ENCODE results near the gene GUCA1A. TPM values are rescaled to one million over a fixed set of nuclear protein-coding genes. Genes with fewer than 3 reads are reported as not detected.
A peak's percentile ranks its signal among the peaks of the same experiment; 100 is the strongest.
"Not testable (repeated sequence)": the region's sequence is repeated elsewhere in the genome, so short reads cannot be mapped to it uniquely, and the experiment has no call there.

Gene GUCA1A
- polyA plus RNA-seq, 3 donors = 0.15 to 0.23 (median 0.19) TPM

DNA sequence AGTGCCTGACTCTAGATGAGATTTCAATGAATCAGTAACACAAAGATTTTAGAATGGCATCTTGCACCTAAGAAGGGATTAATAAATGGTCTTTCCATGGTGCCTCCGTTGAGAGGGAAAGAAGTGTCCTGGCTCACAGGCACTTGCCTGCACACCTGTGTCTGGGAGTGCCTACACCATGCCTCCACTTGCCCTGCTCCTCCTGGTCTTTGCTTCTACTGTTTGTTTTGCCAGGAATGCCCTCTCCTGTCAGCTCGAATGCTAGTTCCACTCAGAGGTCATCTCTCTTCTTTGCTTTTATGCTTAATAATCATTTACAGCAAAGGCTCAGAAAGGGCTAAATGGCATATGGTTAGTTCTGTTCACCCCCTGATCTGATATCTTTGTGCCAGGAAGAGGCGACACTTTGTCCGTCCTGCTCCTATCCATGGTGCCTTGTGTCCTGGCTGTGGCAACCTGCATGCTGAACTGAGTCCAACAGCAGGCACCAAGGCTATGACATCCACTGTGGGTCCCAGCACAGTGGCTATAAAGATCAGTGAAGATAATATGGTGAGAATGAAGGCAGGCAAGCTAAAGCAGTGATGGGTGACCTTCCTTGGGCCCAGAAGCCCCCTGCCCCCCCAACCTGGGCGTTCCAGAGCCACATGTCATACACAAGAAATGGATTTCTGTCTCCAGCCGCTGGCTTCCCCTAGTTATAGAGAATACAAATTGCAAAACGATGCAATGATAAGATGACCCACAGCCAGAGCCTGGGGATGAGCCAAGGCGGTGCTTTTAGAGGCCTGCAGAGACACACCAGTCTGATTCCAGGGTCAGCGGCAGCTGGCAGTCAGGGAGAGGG is 32.2 kb upstream of the GUCA1A start:
- DNase-seq (ENCODE audit: extremely low read depth in 1 of 11, low read depth in 9 of 11, low spot score in 4 of 11) = no peak

GRCh38 chr6:42141603-42142117 is 31.5 kb upstream of the GUCA1A start:
- no peak for DNase-seq (ENCODE audit: extremely low read depth in 1 of 11, low read depth in 9 of 11, low spot score in 4 of 11)

DNA sequence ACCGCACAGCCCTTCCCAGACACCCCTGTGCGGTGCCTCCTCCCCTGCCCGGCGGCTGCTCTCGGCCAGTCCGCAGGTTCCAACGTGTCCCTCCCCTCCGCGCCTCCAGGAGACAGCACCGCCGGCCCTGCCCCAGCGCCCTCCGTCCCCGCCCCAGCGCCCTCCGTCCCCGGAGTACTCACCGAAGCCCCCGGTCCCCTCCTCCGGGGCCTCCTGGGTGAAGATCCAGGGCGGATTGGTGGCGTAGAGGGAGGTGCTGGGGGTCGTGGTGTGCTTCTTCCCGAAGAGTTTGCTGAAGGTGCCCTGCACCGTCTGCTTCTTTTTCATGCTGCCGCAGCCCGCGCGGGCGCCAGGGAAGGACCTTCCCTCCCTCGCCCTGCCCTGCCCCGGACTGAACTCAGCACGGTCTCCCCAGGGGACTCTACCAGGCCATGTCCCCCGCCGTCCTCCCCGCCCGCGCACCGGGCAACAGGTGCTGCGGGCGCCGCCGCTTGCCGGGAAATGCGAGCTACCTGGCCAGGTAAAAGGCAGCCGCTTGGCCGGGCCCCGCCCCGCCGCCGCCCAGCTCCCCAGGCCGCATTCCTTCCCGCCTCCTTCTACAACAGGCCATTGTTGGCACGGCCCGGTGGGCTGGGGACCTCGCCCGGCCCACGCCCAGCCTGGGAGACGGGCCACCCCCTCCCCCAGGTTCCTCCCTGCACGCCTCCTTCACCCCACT is 30.9 kb upstream of the GUCA1A start, which contains the start of gene C6orf132:
Gene C6orf132, minus strand, starts transcription at position 503 of the 718 bp plus-strand sequence. Its CDS starts 176 bp downstream, at position 327.
- DNase-seq (ENCODE audit: extremely low read depth in 1 of 11, low read depth in 9 of 11, low spot score in 4 of 11) = peak in 2 of 11 donors; percentile 33 to 44

- no peak for DNase-seq (ENCODE audit: extremely low read depth in 1 of 11, low read depth in 9 of 11, low spot score in 4 of 11)
Observed at GRCh38 chr6:42147138-42147562, 26.0 kb upstream of the GUCA1A start.

DNA sequence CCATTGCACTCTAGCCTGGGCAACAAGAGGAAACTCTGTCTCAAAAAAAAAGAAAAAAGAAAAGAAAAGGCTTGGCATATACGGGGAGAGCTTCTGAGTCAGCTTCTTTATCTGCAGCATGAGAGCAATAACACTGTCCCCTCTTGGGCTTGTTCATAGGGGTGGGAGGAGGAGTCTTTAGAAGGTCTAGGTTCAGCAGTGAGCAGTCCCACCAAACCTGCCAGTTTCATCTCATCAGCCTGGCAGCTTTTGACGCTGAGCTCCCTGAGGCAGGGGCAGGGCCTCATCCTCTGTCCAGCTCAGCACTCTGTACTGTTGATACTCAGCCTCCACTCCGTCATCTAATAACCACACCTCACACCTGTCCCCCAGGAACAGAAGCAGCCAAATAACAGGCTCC is 25.1 kb upstream of the GUCA1A start:
- no peak for DNase-seq (ENCODE audit: extremely low read depth in 1 of 11, low read depth in 9 of 11, low spot score in 4 of 11)

- no peak for DNase-seq (ENCODE audit: extremely low read depth in 1 of 11, low read depth in 9 of 11, low spot score in 4 of 11)
Observed at GRCh38 chr6:42150254-42150653, 22.9 kb upstream of the GUCA1A start.

DNA sequence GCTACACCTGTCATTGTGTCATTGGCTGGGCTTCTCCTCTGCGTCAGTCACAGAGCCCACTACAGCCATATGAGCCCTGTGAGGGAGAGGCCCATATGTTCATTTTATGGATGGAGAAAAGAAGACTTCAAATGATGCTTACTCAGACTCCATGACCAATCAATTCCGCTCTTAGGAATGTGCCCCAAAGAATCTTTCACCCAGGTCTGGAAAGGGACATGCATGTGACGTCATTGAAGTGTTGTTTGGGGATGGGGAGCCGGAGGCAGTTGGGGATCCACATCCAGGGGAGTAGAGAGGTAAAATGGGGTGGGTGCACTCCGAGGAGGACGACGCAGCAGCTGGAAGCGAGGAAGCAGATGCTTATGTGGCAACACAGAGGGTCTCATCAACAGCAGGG is 21.1 kb upstream of the GUCA1A start:
- DNase-seq (ENCODE audit: extremely low read depth in 1 of 11, low read depth in 9 of 11, low spot score in 4 of 11) = no peak

DNA sequence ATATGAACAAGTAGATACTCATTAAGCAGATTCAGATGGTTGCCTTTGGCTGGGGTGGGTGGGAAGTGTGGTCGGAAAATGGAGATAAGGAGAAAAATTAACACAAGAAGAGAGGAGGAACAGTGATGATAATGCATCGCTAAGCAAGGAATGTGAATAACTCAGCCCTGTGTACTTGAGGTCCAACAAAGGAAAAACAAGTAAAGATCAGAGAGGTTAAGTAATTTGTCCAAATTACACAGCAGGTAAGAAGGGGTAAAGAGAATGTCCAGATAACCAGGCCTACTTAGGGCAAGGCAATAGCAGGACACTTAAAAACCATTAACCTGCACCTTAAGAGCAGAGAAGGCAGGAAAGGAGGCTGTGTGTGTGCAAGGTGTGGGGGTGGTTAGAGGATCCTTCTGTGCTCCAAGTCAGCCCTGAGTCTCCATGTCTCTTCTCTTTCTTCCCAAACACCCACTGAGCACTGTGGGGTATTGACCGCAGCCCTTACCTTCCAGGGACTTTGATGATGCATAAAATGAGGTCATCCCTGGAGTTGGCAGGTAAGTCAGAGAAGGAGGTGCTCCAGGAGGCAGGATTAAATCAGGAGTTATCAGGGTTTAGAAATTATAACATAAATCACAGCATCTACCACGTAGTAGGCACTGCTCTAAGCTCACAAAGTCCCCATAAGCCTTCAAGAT is 20.5 kb upstream of the GUCA1A start:
- DNase-seq (ENCODE audit: extremely low read depth in 1 of 11, low read depth in 9 of 11, low spot score in 4 of 11) = not testable (repeated sequence)

DNA sequence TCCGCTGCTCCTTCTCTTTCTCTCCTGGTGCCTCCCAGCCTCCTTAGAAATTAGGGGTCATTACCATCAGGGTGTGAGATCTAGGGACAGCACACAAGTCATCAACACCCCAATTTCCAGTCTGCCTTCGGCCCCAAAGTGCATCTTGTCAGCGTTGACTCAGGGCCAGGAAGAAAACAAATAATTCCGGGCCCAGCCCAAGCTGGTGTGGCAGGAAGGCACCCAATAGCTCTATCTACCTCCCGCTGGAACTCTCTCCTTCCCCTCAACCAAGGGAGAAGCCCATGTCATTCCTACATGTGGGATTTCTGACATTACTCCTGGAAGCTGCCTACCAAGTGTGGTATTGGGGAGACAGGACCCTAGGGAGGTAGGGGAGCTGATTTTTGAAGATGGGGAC is 19.2 kb upstream of the GUCA1A start:
- DNase-seq (ENCODE audit: extremely low read depth in 1 of 11, low read depth in 9 of 11, low spot score in 4 of 11) = no peak

GRCh38 chr6:42154461-42155209 is 18.5 kb upstream of the GUCA1A start:
- no peak for DNase-seq (ENCODE audit: extremely low read depth in 1 of 11, low read depth in 9 of 11, low spot score in 4 of 11)

- no peak for DNase-seq (ENCODE audit: extremely low read depth in 1 of 11, low read depth in 9 of 11, low spot score in 4 of 11)
Observed at GRCh38 chr6:42155293-42155692, 17.9 kb upstream of the GUCA1A start.

GRCh38 chr6:42156638-42157037 is 16.5 kb upstream of the GUCA1A start:
- no peak for DNase-seq (ENCODE audit: extremely low read depth in 1 of 11, low read depth in 9 of 11, low spot score in 4 of 11)

DNA sequence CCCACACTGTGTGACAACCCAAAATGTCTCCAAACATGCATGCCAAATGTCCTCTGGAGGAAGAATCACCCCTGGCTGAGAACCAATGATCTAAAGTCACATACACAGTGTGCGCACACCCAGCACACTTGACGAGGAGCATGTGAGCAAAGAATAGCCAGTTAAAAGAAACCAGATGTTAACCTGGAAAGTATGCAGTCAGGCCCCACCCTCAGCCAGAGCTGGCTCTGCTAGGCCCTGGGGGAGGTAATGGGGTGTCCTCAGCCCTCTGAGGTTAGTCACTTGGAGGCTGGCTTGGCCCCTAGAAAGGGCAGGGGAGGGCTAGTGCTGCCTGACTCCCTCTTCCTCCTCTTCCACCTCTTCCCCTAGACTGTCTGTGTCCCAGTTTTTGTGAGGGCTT is 15.2 kb upstream of the GUCA1A start:
- DNase-seq (ENCODE audit: extremely low read depth in 1 of 11, low read depth in 9 of 11, low spot score in 4 of 11) = no peak

DNA sequence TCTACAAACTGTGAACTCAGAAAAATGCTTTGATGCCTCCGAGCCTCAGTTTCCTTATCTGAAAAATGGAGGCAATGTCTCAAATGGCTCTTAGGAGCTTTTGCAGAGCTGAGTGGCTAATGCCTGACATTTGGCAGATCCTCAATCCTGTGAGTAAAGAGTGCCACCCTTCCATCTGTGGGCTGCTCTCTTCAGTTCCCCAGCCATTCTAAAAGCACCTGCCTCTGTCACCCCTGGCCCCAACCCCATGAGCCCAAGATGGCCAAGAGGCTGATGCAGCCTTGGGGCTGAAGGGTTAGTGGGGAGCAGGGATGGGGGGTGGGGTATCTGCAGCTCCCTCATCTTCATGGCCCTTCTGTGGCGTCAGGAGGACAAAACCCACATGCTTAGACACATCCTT is 14.5 kb upstream of the GUCA1A start:
- no peak for DNase-seq (ENCODE audit: extremely low read depth in 1 of 11, low read depth in 9 of 11, low spot score in 4 of 11)

DNA sequence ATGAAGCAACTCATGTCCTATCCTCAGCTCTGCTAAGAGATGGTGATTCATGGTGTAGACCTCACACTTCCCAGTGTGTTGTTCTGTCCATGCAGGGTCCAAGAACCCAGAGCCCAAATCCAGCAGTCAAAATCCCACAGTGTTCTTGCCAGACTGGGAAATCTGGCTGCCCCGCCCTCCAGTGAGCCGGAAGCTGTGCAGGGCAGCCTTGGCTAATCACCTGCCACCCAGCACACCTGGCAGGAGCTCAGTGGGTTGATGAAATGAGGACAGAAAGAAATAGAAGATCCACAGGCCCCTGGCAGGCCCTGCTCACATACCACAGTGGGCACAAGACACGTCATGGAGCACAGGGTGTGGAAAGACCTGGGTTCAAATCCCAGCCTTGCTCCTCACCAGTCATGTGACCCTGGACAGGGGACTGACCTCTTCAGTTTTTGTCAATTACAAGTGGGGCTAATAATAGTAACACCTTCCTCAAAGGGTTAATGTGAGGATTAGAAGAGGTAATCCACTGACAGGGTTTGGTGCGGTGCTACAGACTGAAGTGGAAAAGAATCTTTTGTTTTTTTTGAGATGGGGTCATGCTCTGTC is 13.6 kb upstream of the GUCA1A start:
- DNase-seq (ENCODE audit: extremely low read depth in 1 of 11, low read depth in 9 of 11, low spot score in 4 of 11) = no peak

- DNase-seq (ENCODE audit: extremely low read depth in 1 of 11, low read depth in 9 of 11, low spot score in 4 of 11) = no peak
Observed at GRCh38 chr6:42162384-42162783, 10.8 kb upstream of the GUCA1A start.

DNA sequence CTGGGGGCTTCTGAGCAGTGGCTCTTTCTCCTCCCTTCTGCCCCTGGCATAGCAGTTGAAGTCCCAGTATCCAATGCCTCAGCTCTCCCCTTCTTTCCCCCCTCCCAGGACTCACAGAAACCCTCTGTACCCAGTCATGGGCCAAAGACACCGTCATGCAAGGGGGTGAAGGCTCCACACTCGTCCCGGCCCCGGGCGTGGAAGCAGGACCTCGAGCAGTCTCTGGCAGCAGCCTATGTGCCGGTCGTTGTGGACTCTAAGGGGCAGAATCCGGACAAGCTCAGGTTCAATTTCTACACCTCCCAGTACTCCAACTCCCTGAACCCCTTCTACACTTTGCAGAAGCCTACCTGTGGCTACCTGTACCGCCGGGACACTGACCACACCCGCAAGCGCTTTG is 10.4 kb upstream of the GUCA1A start:
- DNase-seq (ENCODE audit: extremely low read depth in 1 of 11, low read depth in 9 of 11, low spot score in 4 of 11) = no peak

GRCh38 chr6:42163981-42164380 is 9.2 kb upstream of the GUCA1A start:
- peak in 2 of 11 donors; percentile 56 to 68 for DNase-seq (ENCODE audit: extremely low read depth in 1 of 11, low read depth in 9 of 11, low spot score in 4 of 11)
